ENCODE results near the gene CTCFL.

DNA sequence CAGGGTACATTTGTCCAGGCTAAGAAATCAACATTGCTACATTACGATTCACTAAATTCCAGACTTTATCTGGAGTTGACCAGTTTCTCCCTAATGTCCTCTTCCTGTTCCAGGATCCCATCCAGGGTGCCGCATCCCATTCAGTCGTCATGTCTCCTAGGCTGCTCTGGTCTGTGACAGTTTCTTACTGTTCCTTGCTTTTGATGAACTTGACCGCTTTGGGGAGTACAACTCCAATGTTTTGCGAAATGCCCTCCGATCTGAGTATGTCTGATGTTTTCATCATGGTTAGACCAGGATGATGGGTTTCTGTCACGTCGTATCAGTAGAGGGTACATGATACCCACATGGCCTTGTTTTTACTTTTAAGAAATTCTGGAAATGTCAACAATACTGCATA, 62.2 kb downstream of the CTCFL start:
- TF ChIP-seq, protein P1, sequence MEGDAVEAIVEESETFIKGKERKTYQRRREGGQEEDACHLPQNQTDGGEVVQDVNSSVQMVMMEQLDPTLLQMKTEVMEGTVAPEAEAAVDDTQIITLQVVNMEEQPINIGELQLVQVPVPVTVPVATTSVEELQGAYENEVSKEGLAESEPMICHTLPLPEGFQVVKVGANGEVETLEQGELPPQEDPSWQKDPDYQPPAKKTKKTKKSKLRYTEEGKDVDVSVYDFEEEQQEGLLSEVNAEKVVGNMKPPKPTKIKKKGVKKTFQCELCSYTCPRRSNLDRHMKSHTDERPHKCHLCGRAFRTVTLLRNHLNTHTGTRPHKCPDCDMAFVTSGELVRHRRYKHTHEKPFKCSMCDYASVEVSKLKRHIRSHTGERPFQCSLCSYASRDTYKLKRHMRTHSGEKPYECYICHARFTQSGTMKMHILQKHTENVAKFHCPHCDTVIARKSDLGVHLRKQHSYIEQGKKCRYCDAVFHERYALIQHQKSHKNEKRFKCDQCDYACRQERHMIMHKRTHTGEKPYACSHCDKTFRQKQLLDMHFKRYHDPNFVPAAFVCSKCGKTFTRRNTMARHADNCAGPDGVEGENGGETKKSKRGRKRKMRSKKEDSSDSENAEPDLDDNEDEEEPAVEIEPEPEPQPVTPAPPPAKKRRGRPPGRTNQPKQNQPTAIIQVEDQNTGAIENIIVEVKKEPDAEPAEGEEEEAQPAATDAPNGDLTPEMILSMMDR (IDR thresholded peaks at IDR 0.05) = no peak
- TF ChIP-seq POLR2AphosphoS5 (IDR thresholded peaks at IDR 0.05) (no peak), POLR2A (IDR thresholded peaks at IDR 0.05) (no peak)
